Mucosa of rectum (tissue), 2 donors: Measurements from ENCODE around the gene ZBTB5.
"Not testable (repeated sequence)": the region's sequence is repeated elsewhere in the genome, so short reads cannot be mapped to it uniquely, and the experiment has no call there.

Source experiments
- H3K27ac ChIP-seq, 2 donors: one replicate each; pipeline ENCODE4 v1.7.0; 2013; ENCODE audit warnings: inconsistent platforms in 2 of 2, low read depth in 2 of 2, low read length in 2 of 2
- H3K27me3 ChIP-seq, 2 donors: one replicate each; pipeline ENCODE4 v1.7.0; 2013; ENCODE audit warnings: low read length in 2 of 2; ENCODE audit not compliant: control insufficient read depth in 2 of 2, insufficient read depth in 2 of 2
- H3K36me3 ChIP-seq, 2 donors: one replicate each; pipeline ENCODE4 v1.7.0; 2013; ENCODE audit warnings: low read length in 2 of 2; ENCODE audit not compliant: control insufficient read depth in 2 of 2, insufficient read depth in 2 of 2
- H3K4me1 ChIP-seq, 2 donors: one replicate each; pipeline ENCODE4 v1.7.0; 2013; ENCODE audit warnings: low read length in 2 of 2, mild to moderate bottlenecking in 1 of 2; ENCODE audit not compliant: control insufficient read depth in 2 of 2, insufficient read depth in 2 of 2
- H3K4me3 ChIP-seq, 2 donors: one replicate each; pipeline ENCODE4 v1.7.0; 2013; ENCODE audit warnings: low read length in 2 of 2
- H3K9ac ChIP-seq, 2 donors: one replicate each; pipeline ENCODE4 v1.7.0; 2013; ENCODE audit warnings: low read length in 2 of 2, low read depth in 1 of 2, mild to moderate bottlenecking in 1 of 2
- H3K9me3 ChIP-seq, 2 donors: one replicate each; pipeline ENCODE4 v1.7.0; 2013; ENCODE audit warnings: low read length in 2 of 2; ENCODE audit not compliant: control insufficient read depth in 2 of 2
- donor health status: healthy.
- donor health status: Normal muscosa, but diverticular disease.

The ZBTB5 gene

DNA sequence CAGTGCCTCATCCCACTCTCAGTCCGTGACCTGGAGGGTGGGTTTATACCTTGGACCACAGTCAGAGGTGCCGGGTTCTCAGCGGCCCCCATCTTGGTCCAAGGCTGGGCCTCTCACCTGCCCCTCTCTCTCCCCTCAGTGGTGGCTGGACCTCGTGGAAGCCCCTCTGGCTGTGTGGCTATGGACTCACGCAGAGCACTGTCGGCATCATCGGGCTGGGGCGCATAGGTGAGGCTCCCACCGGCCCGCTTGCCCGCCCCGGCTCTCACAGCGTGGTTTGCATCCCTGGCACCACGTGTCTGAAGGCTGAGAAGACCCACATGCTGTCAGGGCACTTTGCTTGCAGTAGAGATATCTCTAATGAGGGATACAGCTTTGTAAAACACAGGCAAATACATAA is 36.9 kb downstream of the ZBTB5 start:
- Histone ChIP-seq H3K4me3 (no peak overlapping the region), H3K27me3 (no peaks in the 10 kb centered on the region), H3K27ac (no peak overlapping the region), H3K36me3 (peaks cover 20 to 36% of the 10 kb centered on the region in 2 donors), H3K4me1 (peaks cover 8 to 10% of the 10 kb centered on the region in 2 donors), H3K9ac (no peak overlapping the region), H3K9me3 (no peaks in the 10 kb centered on the region)

DNA sequence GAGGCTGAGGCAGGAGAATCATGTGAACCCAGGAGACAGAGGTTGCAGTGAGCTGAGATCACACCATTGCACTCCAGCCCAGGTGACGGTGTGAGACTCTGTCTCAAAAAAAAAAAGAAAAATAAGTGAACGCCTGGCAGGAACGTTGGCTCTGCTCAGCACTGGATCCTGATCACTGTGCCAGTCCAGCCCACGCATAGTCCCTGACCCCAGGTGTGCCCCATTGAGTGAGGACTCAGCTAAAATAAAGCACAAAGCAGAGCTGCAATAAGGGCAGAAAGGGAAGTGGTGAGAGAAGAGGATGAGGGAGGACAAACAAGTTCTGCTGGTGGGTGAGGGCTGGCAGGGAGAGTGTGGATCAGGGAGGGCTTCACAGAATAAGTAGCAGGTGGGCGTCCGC is 38.4 kb downstream of the ZBTB5 start:
- Histone ChIP-seq H3K9me3 (no peaks in the 10 kb centered on the region), H3K27me3 (no peaks in the 10 kb centered on the region), H3K9ac (no peak overlapping the region), H3K27ac (no peak overlapping the region), H3K4me3 (no peak overlapping the region), H3K4me1 (peaks cover 14% of the 10 kb centered on the region in 2 donors), H3K36me3 (peaks cover 20 to 33% of the 10 kb centered on the region in 2 donors)

DNA sequence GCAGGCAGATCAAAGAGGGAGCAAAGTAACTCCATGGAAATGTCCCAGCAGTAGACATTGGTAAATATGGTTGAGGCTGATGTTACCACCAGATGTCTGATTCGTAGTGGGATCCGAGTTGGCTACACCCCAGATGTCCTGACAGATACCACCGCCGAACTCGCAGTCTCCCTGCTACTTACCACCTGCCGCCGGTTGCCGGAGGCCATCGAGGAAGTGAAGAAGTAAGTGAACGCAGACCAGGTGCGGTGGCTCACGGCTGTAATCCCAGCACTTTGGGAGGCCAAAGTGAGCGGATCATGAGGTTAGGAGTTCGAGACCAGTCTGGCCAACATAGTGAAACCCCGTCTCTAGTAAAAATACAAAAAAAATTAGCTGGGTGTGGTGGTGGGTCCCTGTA is 38.8 kb downstream of the ZBTB5 start:
- H3K27me3 ChIP-seq, H3K27ac ChIP-seq, H3K9me3 ChIP-seq, H3K9ac ChIP-seq, H3K4me3 ChIP-seq: not testable (repeated sequence)
- Histone ChIP-seq H3K4me1 (peaks cover 14 to 16% of the 10 kb centered on the region in 2 donors), H3K36me3 (peaks cover 20 to 32% of the 10 kb centered on the region in 2 donors)

DNA sequence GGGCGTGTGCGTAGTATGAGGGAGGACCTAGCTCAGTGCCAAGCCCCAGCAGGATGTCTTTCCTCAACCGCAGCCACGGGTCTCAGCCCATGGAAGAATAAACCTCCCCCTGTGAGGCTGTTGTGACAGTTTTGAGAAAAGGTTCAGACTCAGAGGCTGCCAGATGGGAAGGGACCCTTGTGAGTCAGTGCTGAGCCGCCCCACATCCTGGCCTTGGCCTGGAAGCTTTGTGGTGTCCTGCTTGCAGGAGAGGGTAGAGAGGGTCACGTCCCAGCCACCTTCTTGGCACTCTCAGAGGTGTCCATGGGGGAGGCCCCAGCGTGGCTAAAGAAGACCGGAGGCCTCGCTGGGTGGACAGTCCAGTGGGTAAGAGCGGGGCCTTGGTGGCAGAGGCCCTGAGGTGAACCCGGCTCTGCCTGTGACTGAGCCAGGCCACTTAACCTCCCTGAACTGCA is 39.9 kb downstream of the ZBTB5 start:
- H3K27me3 ChIP-seq: no peaks in the 10 kb centered on the region
- no peak overlapping the region for H3K9ac ChIP-seq
- H3K27ac ChIP-seq: no peak overlapping the region
- H3K4me3 ChIP-seq: no peak overlapping the region
- peaks cover 14 to 16% of the 10 kb centered on the region in 2 donors for H3K4me1 ChIP-seq
- H3K9me3 ChIP-seq: no peaks in the 10 kb centered on the region
- H3K36me3 ChIP-seq: peaks cover 20 to 30% of the 10 kb centered on the region in 2 donors

DNA sequence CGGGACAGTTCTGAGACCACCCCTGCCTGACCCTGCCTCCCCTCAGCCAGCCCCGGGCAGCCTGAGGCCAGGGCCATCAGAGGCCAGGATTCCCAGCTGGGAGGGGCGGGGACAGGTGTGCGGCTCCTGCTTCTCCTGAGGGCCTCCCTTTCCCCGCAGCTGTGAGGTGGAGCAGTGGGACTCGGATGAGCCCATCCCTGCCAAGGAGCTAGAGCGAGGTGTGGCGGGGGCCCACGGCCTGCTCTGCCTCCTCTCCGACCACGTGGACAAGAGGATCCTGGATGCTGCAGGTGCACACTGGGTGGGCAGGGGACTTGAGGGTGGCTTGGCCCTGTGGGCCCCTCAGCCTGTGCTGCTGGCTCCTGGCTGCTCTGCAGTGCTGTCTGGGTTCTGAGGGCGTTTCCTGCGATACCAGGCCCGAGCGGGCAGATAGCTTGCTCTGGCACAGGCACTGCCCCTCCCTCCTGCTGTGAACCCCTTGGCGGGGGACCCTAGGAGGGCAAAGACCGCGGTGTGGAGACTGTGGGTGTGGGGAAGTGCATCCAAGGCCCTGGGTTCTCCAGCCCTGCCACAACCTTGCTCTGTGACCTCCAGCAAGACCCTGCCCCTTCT is 40.5 kb downstream of the ZBTB5 start:
- Histone ChIP-seq H3K27ac (no peak overlapping the region), H3K4me3 (no peak overlapping the region), H3K36me3 (peaks cover 20 to 25% of the 10 kb centered on the region in 2 donors), H3K4me1 (peaks cover 14 to 16% of the 10 kb centered on the region in 2 donors), H3K9me3 (no peaks in the 10 kb centered on the region), H3K27me3 (no peaks in the 10 kb centered on the region), H3K9ac (no peak overlapping the region)

DNA sequence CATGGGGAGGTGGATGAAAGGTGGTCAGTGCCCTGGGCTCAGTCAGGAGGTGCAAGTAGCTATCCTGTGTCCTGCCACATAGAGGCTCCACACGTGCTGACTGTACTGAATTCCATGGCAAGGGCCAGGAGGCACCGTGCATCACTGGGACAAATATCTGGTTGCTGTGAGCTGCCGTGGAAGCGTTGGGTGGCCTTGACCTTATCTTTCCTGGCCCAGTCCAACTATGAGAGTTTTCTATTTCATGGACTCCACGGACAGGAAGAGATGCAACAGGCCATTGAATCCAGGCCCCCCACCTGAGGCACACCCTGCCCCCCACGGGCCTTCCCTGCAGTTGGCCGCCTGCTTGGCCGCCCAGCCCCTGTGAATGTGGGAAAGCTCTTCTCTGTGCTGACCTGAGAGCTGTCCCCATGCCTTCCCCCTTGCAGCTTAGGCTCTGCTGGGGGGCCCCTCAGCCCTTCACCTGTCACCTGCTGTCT is 41.0 kb downstream of the ZBTB5 start:
- peaks cover 14 to 16% of the 10 kb centered on the region in 2 donors for H3K4me1 ChIP-seq
- peak overlapping the region in 1 of 2 donors; percentile 18 for H3K9ac ChIP-seq
- no peak overlapping the region for H3K27ac ChIP-seq
- H3K36me3 ChIP-seq: peaks cover 20 to 21% of the 10 kb centered on the region in 2 donors
- no peaks in the 10 kb centered on the region for H3K27me3 ChIP-seq
- H3K9me3 ChIP-seq: no peaks in the 10 kb centered on the region
- peak overlapping the region in 1 of 2 donors; percentile 0 for H3K4me3 ChIP-seq

DNA sequence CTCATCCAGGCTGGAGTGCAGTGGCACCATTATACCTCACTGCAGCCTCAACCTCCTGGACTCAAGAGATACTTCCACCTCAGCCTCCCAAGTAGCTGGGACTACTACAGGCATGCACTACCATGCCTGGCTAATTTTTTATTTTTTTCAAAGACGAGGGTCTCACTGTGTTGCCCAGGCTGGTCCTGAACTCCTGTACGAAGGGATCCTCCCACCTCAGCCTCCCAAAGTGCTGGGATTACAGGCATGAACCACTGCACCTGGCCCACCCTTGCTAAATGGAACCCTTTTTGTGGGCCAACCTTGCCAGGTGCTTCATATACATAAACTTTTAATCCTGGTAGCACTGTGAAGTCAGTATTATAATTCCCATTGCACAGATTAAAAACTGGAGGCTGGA is 41.7 kb downstream of the ZBTB5 start:
- Histone ChIP-seq H3K27me3 (no peaks in the 10 kb centered on the region), H3K9me3 (no peaks in the 10 kb centered on the region), H3K4me1 (peaks cover 14 to 16% of the 10 kb centered on the region in 2 donors), H3K36me3 (peaks cover 14 to 16% of the 10 kb centered on the region in 2 donors), H3K9ac (peak overlapping the region; percentile 2 to 91), H3K27ac (no peak overlapping the region), H3K4me3 (peak overlapping the region; percentile 79 to 92)

DNA sequence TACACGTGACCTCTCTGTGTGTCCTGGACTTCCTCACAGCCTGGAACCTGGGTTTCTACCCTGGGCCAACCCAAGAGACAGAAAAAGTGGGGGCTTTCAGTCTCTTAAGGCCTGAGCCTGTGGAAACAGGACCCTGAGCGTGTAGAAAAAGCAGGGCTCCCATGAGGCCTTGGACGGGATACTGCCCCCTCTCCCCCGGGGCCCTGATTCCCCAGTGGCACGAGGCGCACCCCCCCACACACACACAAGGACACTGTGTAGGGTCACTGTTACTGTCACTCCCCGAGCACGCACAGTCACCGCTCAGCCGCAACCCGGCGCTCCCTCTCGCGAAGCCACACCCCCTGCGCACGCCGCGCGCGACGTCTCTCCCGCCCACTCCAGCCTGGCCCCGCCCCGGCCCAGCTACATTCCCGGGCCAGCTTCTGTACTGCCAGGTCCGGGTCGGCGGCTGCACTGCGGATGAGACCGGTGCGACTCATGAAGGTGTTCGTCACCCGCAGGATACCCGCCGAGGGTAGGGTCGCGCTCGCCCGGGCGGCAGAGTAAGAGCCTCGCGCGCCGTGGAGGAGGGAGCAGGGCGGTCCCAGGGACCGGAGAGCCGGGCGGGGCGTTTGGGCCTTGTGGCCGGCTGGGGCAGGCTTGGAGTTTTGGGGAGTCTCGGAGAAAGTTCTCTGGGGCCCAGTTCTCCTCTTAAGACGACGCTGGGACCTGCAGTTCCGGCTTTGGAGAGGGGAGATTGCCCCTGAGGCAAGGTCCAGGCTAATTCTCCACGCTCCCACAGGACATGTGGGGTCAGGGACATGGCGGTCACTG is 42.8 kb downstream of the ZBTB5 start, which contains the start of gene GRHPR:
Gene GRHPR (plus strand): TSS at position 408 of the 816 bp plus-strand sequence. CDS start 55 bp downstream, at position 463.
- peak within 1 kb of the TSS; percentile 91 to 98 for H3K9ac ChIP-seq
- H3K4me3 ChIP-seq: peak within 1 kb of the TSS; percentile 79 to 92
- H3K27ac ChIP-seq: peak within 1 kb of the TSS; percentile 82
- H3K4me1 ChIP-seq: peaks cover 14 to 16% of the 10 kb centered on the region in 2 donors
- H3K36me3 ChIP-seq: peaks cover 7 to 8% of the 10 kb centered on the region in 2 donors
- no peaks in the 10 kb centered on the region for H3K27me3 ChIP-seq
- no peaks in the 10 kb centered on the region for H3K9me3 ChIP-seq

DNA sequence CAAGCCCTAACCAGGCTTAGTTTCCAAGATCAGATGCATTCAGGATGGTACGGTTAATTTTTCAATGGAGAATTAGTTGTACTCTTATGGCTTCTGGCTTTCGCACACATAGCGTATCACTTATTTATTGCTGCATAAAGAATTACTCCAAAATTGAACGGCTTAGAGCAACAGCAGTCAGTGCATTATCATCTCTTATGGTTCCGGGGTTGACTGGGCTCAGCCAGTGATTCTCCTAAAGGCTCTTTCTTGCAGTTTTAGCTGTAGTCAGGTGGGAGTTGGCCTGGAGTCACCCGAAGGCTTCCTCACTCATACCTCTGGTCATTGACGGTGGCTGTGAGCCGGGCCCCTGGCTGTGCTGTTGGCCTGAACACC is 43.3 kb downstream of the ZBTB5 start:
- peak overlapping the region; percentile 82 for H3K27ac ChIP-seq
- peaks cover 14 to 16% of the 10 kb centered on the region in 2 donors for H3K4me1 ChIP-seq
- H3K9me3 ChIP-seq: no peaks in the 10 kb centered on the region
- H3K36me3 ChIP-seq: peaks cover 4 to 6% of the 10 kb centered on the region in 2 donors
- peak overlapping the region; percentile 80 to 91 for H3K9ac ChIP-seq
- H3K4me3 ChIP-seq: peak overlapping the region; percentile 79 to 92
- H3K27me3 ChIP-seq: no peaks in the 10 kb centered on the region
